ENCODE results near the gene TNFAIP6. TPM values are rescaled to one million over a fixed set of nuclear protein-coding genes. Genes with fewer than 3 reads are reported as not detected.

Gene TNFAIP6
- total RNA-seq, 1 experiment from 2014 or later = not detected

DNA sequence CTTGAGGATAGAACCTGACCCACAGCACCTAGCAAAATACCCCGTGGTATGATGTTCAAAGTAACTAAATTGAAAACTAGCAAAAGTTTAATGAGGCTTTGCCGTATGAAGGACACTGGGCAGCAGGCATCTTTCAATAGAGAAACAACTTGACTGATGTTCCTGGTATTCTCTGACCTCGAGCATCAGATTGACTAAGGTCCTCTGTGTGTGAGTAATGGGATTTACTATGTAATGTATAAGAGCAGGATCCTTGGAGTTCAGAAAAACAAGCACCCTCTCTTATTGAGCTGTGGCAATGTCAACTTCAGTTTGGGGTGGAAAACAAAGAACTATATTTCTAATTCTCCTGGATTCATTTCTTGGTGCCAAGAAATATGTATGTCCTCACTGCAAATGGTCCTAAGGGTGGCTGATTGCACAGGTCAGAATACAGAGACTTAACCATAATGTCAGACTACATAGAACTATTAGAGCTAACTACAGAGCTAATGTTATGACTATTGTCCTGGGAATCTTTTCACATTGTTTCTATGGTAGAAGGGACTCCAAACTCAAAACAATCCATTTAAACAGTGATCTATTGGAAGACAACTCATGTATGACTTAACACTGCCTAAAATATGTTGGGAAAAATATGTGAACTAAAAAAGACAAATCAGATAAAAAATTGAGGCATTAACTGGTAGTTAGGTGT lies 4.4 kb downstream of the TNFAIP6 start:
- H2AFZ ChIP-seq (ENCODE audit: low read depth, low read length, poor library complexity, severe bottlenecking) = peak overlapping the region; percentile 78
- POLR2A ChIA-PET = interaction anchor here (0.7 kb wide), 1 partner anchor 31 kb away, joined by 3 read pairs; no protein-coding TSS in a partner anchor
- intact Hi-C loops (cut with micrococcal nuclease) = no loop called here
- no peaks in the 10 kb centered on the region for H3K36me3 ChIP-seq (ENCODE audit: control insufficient read depth in 1 of 2, insufficient read depth in 2 of 2, low read length in 2 of 2)
- H3K4me3 ChIP-seq (replicated peaks in 1 of 2; ENCODE audit: low read depth in 1 of 2, low read length in 2 of 2) = no peak overlapping the region
- H3K79me2 ChIP-seq (ENCODE audit: insufficient read depth, low read length) = no peaks in the 10 kb centered on the region
- DNase-seq (ENCODE audit: low read depth, low spot score) (no peak), ATAC-seq (no peak)
- no peaks in the 10 kb centered on the region for H3K4me1 ChIP-seq (ENCODE audit: control insufficient read depth in 1 of 2, insufficient read depth in 2 of 2, low read length in 2 of 2)
- RAD21 ChIA-PET (ENCODE audit: low non-redundant PET in 1 of 2, low total read pairs in 2 of 2, uncharacterized antibody in 2 of 2, unreplicated experiment in 2 of 2) = no interaction called here
- BruUV-seq (replicated peaks) = no TSS peak
- H3K9me3 ChIP-seq (ENCODE audit: control insufficient read depth in 1 of 2, insufficient read depth in 1 of 2, low read depth in 1 of 2, low read length in 2 of 2) = no peaks in the 10 kb centered on the region
- H3K4me2 ChIP-seq (ENCODE audit: low read length) = no peak overlapping the region
- CTCF ChIA-PET = no interaction called here
- H3K27ac ChIP-seq (ENCODE audit: low read depth, low read length) = no peak overlapping the region
- H3K27me3 ChIP-seq (ENCODE audit: insufficient read depth, low read length) = no peaks in the 10 kb centered on the region
- TF ChIP-seq ZFX (IDR thresholded peaks at IDR 0.05) (no peak), SP1 (IDR thresholded peaks at IDR 0.05; ENCODE audit: low read depth) (no peak), MAX (IDR thresholded peaks at IDR 0.05) (no peak), SRF (IDR thresholded peaks at IDR 0.05; ENCODE audit: low read depth) (no peak), SIN3A (IDR thresholded peaks at IDR 0.05; ENCODE audit: low read depth) (no peak)
- TF ChIP-seq, protein P1, sequence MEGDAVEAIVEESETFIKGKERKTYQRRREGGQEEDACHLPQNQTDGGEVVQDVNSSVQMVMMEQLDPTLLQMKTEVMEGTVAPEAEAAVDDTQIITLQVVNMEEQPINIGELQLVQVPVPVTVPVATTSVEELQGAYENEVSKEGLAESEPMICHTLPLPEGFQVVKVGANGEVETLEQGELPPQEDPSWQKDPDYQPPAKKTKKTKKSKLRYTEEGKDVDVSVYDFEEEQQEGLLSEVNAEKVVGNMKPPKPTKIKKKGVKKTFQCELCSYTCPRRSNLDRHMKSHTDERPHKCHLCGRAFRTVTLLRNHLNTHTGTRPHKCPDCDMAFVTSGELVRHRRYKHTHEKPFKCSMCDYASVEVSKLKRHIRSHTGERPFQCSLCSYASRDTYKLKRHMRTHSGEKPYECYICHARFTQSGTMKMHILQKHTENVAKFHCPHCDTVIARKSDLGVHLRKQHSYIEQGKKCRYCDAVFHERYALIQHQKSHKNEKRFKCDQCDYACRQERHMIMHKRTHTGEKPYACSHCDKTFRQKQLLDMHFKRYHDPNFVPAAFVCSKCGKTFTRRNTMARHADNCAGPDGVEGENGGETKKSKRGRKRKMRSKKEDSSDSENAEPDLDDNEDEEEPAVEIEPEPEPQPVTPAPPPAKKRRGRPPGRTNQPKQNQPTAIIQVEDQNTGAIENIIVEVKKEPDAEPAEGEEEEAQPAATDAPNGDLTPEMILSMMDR (IDR thresholded peaks at IDR 0.05 in 2 of 3, conservative IDR thresholded peaks at IDR 0.05 in 1 of 3; ENCODE audit: borderline replicate concordance in 1 of 3, insufficient read depth in 1 of 3, low read depth in 2 of 3, low read length in 2 of 3) = no peak
- H3K9ac ChIP-seq (ENCODE audit: low read length) = no peak overlapping the region
- H3K9me2 ChIP-seq (ENCODE audit: insufficient read depth) = no peaks in the 10 kb centered on the region; the same call in none of the 2 replicates
- no peaks in the 10 kb centered on the region for H4K20me1 ChIP-seq (ENCODE audit: insufficient read depth)

DNA sequence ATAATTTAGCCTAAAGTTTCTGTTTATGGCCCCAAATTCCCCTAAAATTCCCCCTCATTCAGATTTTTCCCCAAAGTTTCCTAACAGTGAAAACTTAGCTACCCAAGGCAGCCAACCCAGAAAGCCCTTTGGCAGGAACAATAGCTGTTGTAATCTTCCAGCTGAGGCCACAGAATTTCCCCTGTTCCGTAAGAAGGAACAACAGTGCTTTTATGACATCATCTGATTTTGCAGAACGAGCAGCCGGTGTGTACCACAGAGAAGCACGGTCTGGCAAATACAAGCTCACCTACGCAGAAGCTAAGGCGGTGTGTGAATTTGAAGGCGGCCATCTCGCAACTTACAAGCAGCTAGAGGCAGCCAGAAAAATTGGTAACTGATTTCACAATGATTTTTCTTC lies 6.3 kb downstream of the TNFAIP6 start:
- ATAC-seq (no peak), DNase-seq (ENCODE audit: low read depth, low spot score) (no peak)
- no peaks in the 10 kb centered on the region for H3K36me3 ChIP-seq (ENCODE audit: control insufficient read depth in 1 of 2, insufficient read depth in 2 of 2, low read length in 2 of 2)
- H3K9ac ChIP-seq (ENCODE audit: low read length) = no peak overlapping the region
- H3K9me2 ChIP-seq (ENCODE audit: insufficient read depth) = no peaks in the 10 kb centered on the region; the same call in 1 of the 2 replicates
- intact Hi-C loops (cut with micrococcal nuclease) = no loop called here
- H3K27me3 ChIP-seq (ENCODE audit: insufficient read depth, low read length) = no peaks in the 10 kb centered on the region
- H3K4me1 ChIP-seq (ENCODE audit: control insufficient read depth in 1 of 2, insufficient read depth in 2 of 2, low read length in 2 of 2) = no peaks in the 10 kb centered on the region
- no peaks in the 10 kb centered on the region for H3K9me3 ChIP-seq (ENCODE audit: control insufficient read depth in 1 of 2, insufficient read depth in 1 of 2, low read depth in 1 of 2, low read length in 2 of 2)
- H3K4me2 ChIP-seq (ENCODE audit: low read length) = no peak overlapping the region
- BruUV-seq (replicated peaks) = no TSS peak
- no peak for TF ChIP-seq ELF1 (IDR thresholded peaks at IDR 0.05; ENCODE audit: borderline replicate concordance, low read depth)
- H3K79me2 ChIP-seq (ENCODE audit: insufficient read depth, low read length) = no peaks in the 10 kb centered on the region
- ChIA-PET POLR2A (no interaction called here), CTCF (no interaction called here), RAD21 (ENCODE audit: low non-redundant PET in 1 of 2, low total read pairs in 2 of 2, uncharacterized antibody in 2 of 2, unreplicated experiment in 2 of 2) (no interaction called here)
- H2AFZ ChIP-seq (ENCODE audit: low read depth, low read length, poor library complexity, severe bottlenecking) = no peak overlapping the region
- no peak overlapping the region for H3K27ac ChIP-seq (ENCODE audit: low read depth, low read length)
- H3K4me3 ChIP-seq (replicated peaks in 1 of 2; ENCODE audit: low read depth in 1 of 2, low read length in 2 of 2) = no peak overlapping the region
- no peaks in the 10 kb centered on the region for H4K20me1 ChIP-seq (ENCODE audit: insufficient read depth)
